HepG2 (cell line): ENCODE measurements around the gene MINDY2. TPM values are rescaled to one million over a fixed set of nuclear protein-coding genes. Genes with fewer than 3 reads are reported as not detected.

ENCODE experiments used
- ATAC-seq: fragments of 200-7000 bp; cut with Tn5 transposase; 3 replicates; pipeline ENCODE4 v1.9.1; 2020; ENCODE audit warnings: mild to moderate bottlenecking, moderate library complexity
- BruUV-seq: library from RNA; stranded (reverse); fragments of 400-500 nt; replicated peaks from 2 replicates; lab custom pipeline; 2021; lab: Mats Ljungman, UMichigan
- CTCF ChIA-PET: fragments of 300-600 bp; formaldehyde crosslinking; extraction: SDS; loops from one replicate; lab custom pipeline; 2021; ENCODE audit warnings: low total read pairs, inconsistent platforms, low intra/inter-chr PET ratio; lab: Yijun Ruan, JAX
- POLR2A ChIA-PET: fragments of 350-600 bp; sonication (Branson Sonifier 250); formaldehyde crosslinking; loops from one replicate; lab custom pipeline; 2020; ENCODE audit warnings: antibody characterized with exemption, inconsistent platforms; lab: Yijun Ruan, JAX
- DNase-seq: peaks from one replicate; pipeline ENCODE4 v3.0.0-alpha.2; 2015; ENCODE audit warnings: low spot score
- FAIRE-seq: peaks from 3 replicates; lab custom pipeline; 2011; peaks lifted over from hg19 to GRCh38; lab: Jason Lieb, UNC
- H2AFZ ChIP-seq: one replicate; pipeline ENCODE4 v1.6.1; 2011; ENCODE audit warnings: low read length, inconsistent platforms
- H3K27ac ChIP-seq: fragments of 300-600 bp; 3 replicates; pipeline ENCODE4 v1.8.0; 2011; ENCODE audit warnings: mixed run types, mild to moderate bottlenecking, mixed read lengths, low read length, inconsistent platforms; ENCODE audit not compliant: insufficient read depth; ENCODE audit errors: extremely low read length
- H3K27me3 ChIP-seq, 2 experiments: fragments of 200-600 bp in 1 of 2; 2 replicates in 1 of 2; 3 replicates in 1 of 2; pipeline versions ENCODE4 v1.6.0 to v1.8.0; 2011; ENCODE audit warnings: low read length in 2 of 2, mild to moderate bottlenecking in 2 of 2, moderate library complexity in 2 of 2, inconsistent platforms in 1 of 2; ENCODE audit not compliant: insufficient read depth in 2 of 2, control insufficient read depth in 1 of 2
- H3K36me3 ChIP-seq, 2 experiments: fragments of 200-600 bp in 1 of 2; replicated peaks in 1 of 2; 2 replicates in 1 of 2; 3 replicates in 1 of 2; pipeline versions ENCODE4 v1.5.1 to v1.8.0; 2011; ENCODE audit warnings: low read length in 2 of 2, inconsistent platforms in 1 of 2; ENCODE audit not compliant: insufficient read depth in 2 of 2, control insufficient read depth in 1 of 2
- H3K4me1 ChIP-seq: 2 replicates; pipeline ENCODE4 v1.5.1; 2012; ENCODE audit warnings: low read length, inconsistent platforms; ENCODE audit not compliant: insufficient read depth
- H3K4me2 ChIP-seq: 2 replicates; pipeline ENCODE4 v1.6.0; 2011; ENCODE audit warnings: low read depth, low read length, inconsistent platforms
- H3K4me3 ChIP-seq, 3 experiments: fragments of 200-600 bp in 1 of 3; sonication (generic), shearing (Covaris generic) in 1 of 3; replicated peaks in 1 of 3; 2 replicates each; pipeline ENCODE4 v1.5.1; 2011 to 2016; ENCODE audit warnings: low read length in 3 of 3, inconsistent platforms in 2 of 3, low read depth in 2 of 3, mild to moderate bottlenecking in 2 of 3, control low read depth in 1 of 3, mixed read lengths in 1 of 3; ENCODE audit not compliant: insufficient read depth in 1 of 3
- H3K79me2 ChIP-seq: one replicate; pipeline ENCODE4 v1.6.1; 2011; ENCODE audit warnings: low read length, inconsistent platforms; ENCODE audit not compliant: insufficient read depth
- H3K9ac ChIP-seq: 2 replicates; pipeline ENCODE4 v1.6.0; 2011; ENCODE audit warnings: mild to moderate bottlenecking, low read depth, low read length, inconsistent platforms; ENCODE audit not compliant: insufficient read depth
- H3K9me3 ChIP-seq: 2 replicates; pipeline ENCODE4 v1.5.1; 2012; ENCODE audit warnings: mild to moderate bottlenecking, low read length
- H4K20me1 ChIP-seq: 2 replicates; pipeline ENCODE4 v1.6.0; 2011; ENCODE audit warnings: inconsistent platforms, mild to moderate bottlenecking, low read length, moderate library complexity; ENCODE audit not compliant: insufficient read depth
- CBFB ChIP-seq: sonication (generic); formaldehyde crosslinking; IDR thresholded peaks from 2 replicates; pipeline ENCODE4 v1.4.0; 2020; ENCODE audit warnings: missing genetic modification reagents
- FOXC1 ChIP-seq: sonication (generic); formaldehyde crosslinking; IDR thresholded peaks from 2 replicates; pipeline ENCODE4 v1.8.0; 2022; ENCODE audit warnings: mild to moderate bottlenecking, missing genetic modification reagents, borderline replicate concordance
- GLI4 ChIP-seq: sonication (generic); formaldehyde crosslinking; IDR thresholded peaks from 2 replicates; pipeline ENCODE4 v1.5.1; 2020; ENCODE audit warnings: missing genetic modification reagents, mild to moderate bottlenecking, moderate library complexity, borderline replicate concordance
- HDAC6 ChIP-seq: fragments of 200-600 bp; sonication (generic); IDR thresholded peaks from 2 replicates; pipeline ENCODE4 v1.7.0; 2017; ENCODE audit warnings: mild to moderate bottlenecking, antibody characterized with exemption, low read length, low read depth
- HNF4A ChIP-seq: sonication (generic); formaldehyde crosslinking; IDR thresholded peaks from 2 replicates; pipeline ENCODE4 v1.4.0; 2020; ENCODE audit warnings: missing genetic modification reagents
- HNRNPL ChIP-seq: fragments of 200-400 bp; formaldehyde crosslinking; IDR thresholded peaks from 2 replicates; pipeline ENCODE4 v1.6.1; 2017; ENCODE audit warnings: mild to moderate bottlenecking, low read depth, low read length
- IKZF1 ChIP-seq: fragments of 450-650 bp; IDR thresholded peaks from 2 replicates; pipeline ENCODE4 v1.7.1; 2016
- MYNN ChIP-seq: sonication (generic); formaldehyde crosslinking; IDR thresholded peaks from 2 replicates; pipeline ENCODE4 v1.4.0; 2020; ENCODE audit warnings: mild to moderate bottlenecking, low read depth, missing genetic modification reagents
- NKX3-1 ChIP-seq: sonication (generic); formaldehyde crosslinking; IDR thresholded peaks from 2 replicates; pipeline ENCODE4 v1.5.0; 2020; ENCODE audit warnings: missing genetic modification reagents
- PHB2 ChIP-seq: fragments of 450-650 bp; IDR thresholded peaks from 2 replicates; pipeline ENCODE4 v1.6.1; 2018; ENCODE audit not compliant: partially characterized antibody
- RAD21 ChIP-seq: fragments of 450-650 bp; formaldehyde crosslinking; IDR thresholded peaks from 2 replicates; pipeline ENCODE4 v1.5.0; 2020; ENCODE audit warnings: mild to moderate bottlenecking
- STAG1 ChIP-seq: sonication (generic); formaldehyde crosslinking; IDR thresholded peaks from 2 replicates; pipeline ENCODE4 v1.4.0; 2020; ENCODE audit warnings: missing genetic modification reagents
- ZC3H4 ChIP-seq: sonication (generic); formaldehyde crosslinking; IDR thresholded peaks from 2 replicates; pipeline ENCODE4 v1.4.0; 2020; ENCODE audit warnings: missing genetic modification reagents, borderline replicate concordance
- ZNF383 ChIP-seq: sonication (generic); formaldehyde crosslinking; IDR thresholded peaks from 2 replicates; pipeline ENCODE4 v1.4.0; 2020; ENCODE audit warnings: missing genetic modification reagents, mild to moderate bottlenecking, borderline replicate concordance
- ZNF572 ChIP-seq: sonication (generic); formaldehyde crosslinking; IDR thresholded peaks from 2 replicates; pipeline ENCODE4 v1.5.1; 2020; ENCODE audit warnings: mild to moderate bottlenecking, missing genetic modification reagents
- ZNF781 ChIP-seq: sonication (generic); formaldehyde crosslinking; IDR thresholded peaks from 2 replicates; pipeline ENCODE4 v1.5.1; 2020; ENCODE audit warnings: borderline replicate concordance, mild to moderate bottlenecking, missing genetic modification reagents; ENCODE audit errors: not compliant biosample characterization
- ZSCAN21 ChIP-seq: sonication (generic); formaldehyde crosslinking; IDR thresholded peaks from 2 replicates; pipeline ENCODE4 v1.8.0; 2022; ENCODE audit warnings: mild to moderate bottlenecking, missing genetic modification reagents, moderate library complexity, borderline replicate concordance
- WGBS: methylation state at CpG from one replicate; pipeline ENCODE4 v1.1.6; 2017; ENCODE audit warnings: low lambda C conversion rate; 5-methylcytosine and 5-hydroxymethylcytosine counted together
- in situ Hi-C: cut with HindIII; loops from 2 replicates; pipeline ENCODE4 v1.10.0; 2017; ENCODE audit warnings: low pct_unique_long_range_greater_than_20kb; ENCODE audit not compliant: extremely low pct_ligation_motif_present
- intact Hi-C: fragments of 100-400 bp; cut with micrococcal nuclease; formaldehyde crosslinking; loops from one replicate; pipeline ENCODE4 v1.10.0; 2022; ENCODE audit not compliant: unreplicated experiment
- polyA plus RNA-seq, 8 experiments: library from polyadenylated mRNA; depleted of rRNA in 3 of 8; stranded (reverse) in 7 of 8; unstranded in 1 of 8; fragments of >200 nt; fragmentation: Illumina TruSeq in 4 of 8; extraction: Trizol in 4 of 8; gene quantifications; 2 replicates each; pipeline versions ENCODE4 v1.2.1 to v1.2.3, GENCODE V29; 2011 to 2016; ENCODE audit warnings: low read depth in 4 of 8, missing spikeins in 1 of 8, mixed read lengths in 1 of 8; ENCODE audit not compliant: insufficient read depth in 1 of 8
- total RNA-seq, 5 experiments: library from RNA; depleted of rRNA; stranded (reverse); fragments of >200 nt; fragmentation: Illumina TruSeq; extraction: Trizol; gene quantifications; 2 replicates each; pipeline ENCODE4 v1.2.3, GENCODE V29; 2016; ENCODE audit warnings: low read depth in 1 of 5
- TF ChIP-seq, protein P1 (sequence below): sonication (generic); formaldehyde crosslinking; IDR thresholded peaks from 2 replicates; pipeline ENCODE4 v1.5.0; 2020; ENCODE audit warnings: mild to moderate bottlenecking, missing genetic modification reagents, moderate library complexity
- TF ChIP-seq, protein P2 (sequence below): sonication (generic); formaldehyde crosslinking; IDR thresholded peaks from 2 replicates; pipeline ENCODE4 v1.5.1; 2020; ENCODE audit warnings: missing genetic modification reagents, mild to moderate bottlenecking, borderline replicate concordance

The MINDY2 gene
- total and polyA plus RNA-seq, 2 of the 13 experiments (the other 11 are each of a cell fraction or from before 2014, with no cell fraction given): 7.2 to 12.6 TPM

DNA sequence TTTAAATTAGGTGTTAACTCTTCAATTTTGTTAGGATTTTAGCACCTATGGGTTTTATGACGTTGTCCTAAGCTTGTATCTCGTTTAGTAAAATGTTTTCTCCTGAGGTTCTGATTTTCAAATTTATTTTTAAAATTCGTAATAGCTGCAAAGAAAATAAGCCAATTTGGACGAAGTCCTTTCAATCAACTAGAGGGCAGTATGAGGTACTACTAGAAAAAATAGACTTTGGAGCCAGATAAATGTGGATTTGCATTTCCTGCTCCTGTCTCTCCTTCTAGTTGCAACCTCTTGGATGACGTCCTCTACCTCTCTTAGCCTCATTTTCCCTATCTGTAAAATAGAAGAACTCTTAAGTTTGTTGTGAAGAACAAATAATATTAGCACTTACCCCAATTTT lies 81.2 kb downstream of the MINDY2 start:
- intact Hi-C loops: no loop called here
- no TSS peak for BruUV-seq
- ChIA-PET CTCF (no interaction called here), POLR2A (interaction anchor here (3.0 kb wide), 1 partner anchor 13 kb away, joined by 16 read pairs; no protein-coding TSS in a partner anchor)
- no peaks in the 10 kb centered on the region for H3K79me2 ChIP-seq
- H3K27me3 ChIP-seq: no peaks in the 10 kb centered on the region
- H2AFZ ChIP-seq: no peak overlapping the region
- 69% methylated on average over 5 of the region's 5 CpGs for WGBS
- H3K36me3 ChIP-seq: peaks cover 4 to 9% of the 10 kb centered on the region in 2 experiments; a peak in 4 of 5 replicates
- in situ Hi-C loops: no loop called here
- H3K9me3 ChIP-seq: no peaks in the 10 kb centered on the region
- DNase-seq (peak; percentile 42), FAIRE-seq (peak; percentile 36), ATAC-seq (peak; percentile 59)
- H3K9ac ChIP-seq: no peak overlapping the region
- no peaks in the 10 kb centered on the region for H4K20me1 ChIP-seq
- peaks cover 4% of the 10 kb centered on the region; the same call in 1 of the 2 replicates for H3K4me1 ChIP-seq
- H3K27ac ChIP-seq: no peak overlapping the region
- no peak overlapping the region for H3K4me3 ChIP-seq
- no peak overlapping the region for H3K4me2 ChIP-seq
- TF ChIP-seq ZNF572: no peak
- TF ChIP-seq NKX3-1 (CRISPR knock-in tag): no peak
- no peak for TF ChIP-seq HDAC6
- TF ChIP-seq ZC3H4 (CRISPR knock-in tag): no peak
- TF ChIP-seq HNF4A (CRISPR knock-in tag): peak; percentile 24; the same call in 1 of the 2 replicates
- TF ChIP-seq ZNF383: no peak
- TF ChIP-seq STAG1 (CRISPR knock-in tag): peak; percentile 29
- no peak for TF ChIP-seq MYNN (CRISPR knock-in tag)
- TF ChIP-seq HNRNPL: no peak
- no peak for TF ChIP-seq GLI4 (CRISPR knock-in tag)
- TF ChIP-seq CBFB (CRISPR knock-in tag): no peak
- no peak for TF ChIP-seq PHB2
- TF ChIP-seq, protein P1, sequence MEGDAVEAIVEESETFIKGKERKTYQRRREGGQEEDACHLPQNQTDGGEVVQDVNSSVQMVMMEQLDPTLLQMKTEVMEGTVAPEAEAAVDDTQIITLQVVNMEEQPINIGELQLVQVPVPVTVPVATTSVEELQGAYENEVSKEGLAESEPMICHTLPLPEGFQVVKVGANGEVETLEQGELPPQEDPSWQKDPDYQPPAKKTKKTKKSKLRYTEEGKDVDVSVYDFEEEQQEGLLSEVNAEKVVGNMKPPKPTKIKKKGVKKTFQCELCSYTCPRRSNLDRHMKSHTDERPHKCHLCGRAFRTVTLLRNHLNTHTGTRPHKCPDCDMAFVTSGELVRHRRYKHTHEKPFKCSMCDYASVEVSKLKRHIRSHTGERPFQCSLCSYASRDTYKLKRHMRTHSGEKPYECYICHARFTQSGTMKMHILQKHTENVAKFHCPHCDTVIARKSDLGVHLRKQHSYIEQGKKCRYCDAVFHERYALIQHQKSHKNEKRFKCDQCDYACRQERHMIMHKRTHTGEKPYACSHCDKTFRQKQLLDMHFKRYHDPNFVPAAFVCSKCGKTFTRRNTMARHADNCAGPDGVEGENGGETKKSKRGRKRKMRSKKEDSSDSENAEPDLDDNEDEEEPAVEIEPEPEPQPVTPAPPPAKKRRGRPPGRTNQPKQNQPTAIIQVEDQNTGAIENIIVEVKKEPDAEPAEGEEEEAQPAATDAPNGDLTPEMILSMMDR (CRISPR knock-in tag): peak; percentile 29
- TF ChIP-seq RAD21 (CRISPR knock-in tag): 0 out of 2 replicates have a peak, but pooled peaks have one; percentile 15
- TF ChIP-seq FOXC1 (CRISPR knock-in tag): no peak
- TF ChIP-seq IKZF1: no peak
- no peak for TF ChIP-seq ZSCAN21 (CRISPR knock-in tag)
- no peak for TF ChIP-seq ZNF781 (CRISPR knock-in tag)
- TF ChIP-seq, protein P2, sequence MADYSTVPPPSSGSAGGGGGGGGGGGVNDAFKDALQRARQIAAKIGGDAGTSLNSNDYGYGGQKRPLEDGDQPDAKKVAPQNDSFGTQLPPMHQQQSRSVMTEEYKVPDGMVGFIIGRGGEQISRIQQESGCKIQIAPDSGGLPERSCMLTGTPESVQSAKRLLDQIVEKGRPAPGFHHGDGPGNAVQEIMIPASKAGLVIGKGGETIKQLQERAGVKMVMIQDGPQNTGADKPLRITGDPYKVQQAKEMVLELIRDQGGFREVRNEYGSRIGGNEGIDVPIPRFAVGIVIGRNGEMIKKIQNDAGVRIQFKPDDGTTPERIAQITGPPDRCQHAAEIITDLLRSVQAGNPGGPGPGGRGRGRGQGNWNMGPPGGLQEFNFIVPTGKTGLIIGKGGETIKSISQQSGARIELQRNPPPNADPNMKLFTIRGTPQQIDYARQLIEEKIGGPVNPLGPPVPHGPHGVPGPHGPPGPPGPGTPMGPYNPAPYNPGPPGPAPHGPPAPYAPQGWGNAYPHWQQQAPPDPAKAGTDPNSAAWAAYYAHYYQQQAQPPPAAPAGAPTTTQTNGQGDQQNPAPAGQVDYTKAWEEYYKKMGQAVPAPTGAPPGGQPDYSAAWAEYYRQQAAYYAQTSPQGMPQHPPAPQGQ: no peak
- TF ChIP-seq, all 625 proteins: peak for 4
